SH-SY5Y (cell line): Measurements from ENCODE around the gene VEGFB.

Experiments
- GATA2 ChIP-seq: IDR thresholded peaks from 2 replicates; pipeline ENCODE4 v1.6.1; 2011; ENCODE audit warnings: mild to moderate bottlenecking, low read depth, low read length
- GATA3 ChIP-seq: IDR thresholded peaks from 2 replicates; pipeline ENCODE4 v1.6.1; 2011; ENCODE audit warnings: low read depth, mild to moderate bottlenecking, low read length, moderate library complexity

DNA sequence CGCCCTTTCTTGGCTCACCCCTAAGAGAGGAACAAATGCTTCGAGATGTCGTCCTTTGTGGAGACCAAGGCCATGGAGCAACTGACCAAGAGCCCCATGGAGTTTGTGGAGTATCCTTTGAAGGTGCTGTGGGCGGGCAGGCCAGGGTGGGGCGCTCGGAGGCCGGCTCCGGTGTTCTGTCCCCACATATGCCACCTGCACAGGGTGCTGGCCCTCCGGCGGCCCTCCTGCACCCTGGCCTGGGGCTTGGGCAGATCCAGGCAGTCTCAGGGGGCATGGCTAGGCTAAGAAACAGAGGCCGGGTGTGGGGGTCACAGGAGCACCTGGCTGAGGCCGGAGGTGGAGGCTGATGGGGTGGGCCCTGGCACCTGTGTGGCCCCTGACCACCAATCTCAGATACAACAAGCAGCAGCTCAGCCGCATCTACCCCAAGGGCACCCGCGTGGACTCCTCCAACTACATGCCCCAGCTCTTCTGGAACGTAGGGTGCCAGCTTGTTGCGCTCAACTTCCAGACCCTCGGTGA is 27.2 kb downstream of the VEGFB start:
- TF ChIP-seq GATA3 (no peak), GATA2 (no peak)
